Loucy (cell line): ENCODE data around the gene RWDD1.

Experiments used
- CTCF ChIP-seq: fragments of 200-600 bp; sonication (generic); conservative IDR thresholded peaks from 2 replicates; pipeline ENCODE4 v1.5.1; 2014; ENCODE audit warnings: mild to moderate bottlenecking, antibody characterized with exemption, low read length
- EZH2phosphoT487 ChIP-seq: fragments of 200-600 bp; IDR thresholded peaks from 2 replicates; pipeline ENCODE4 v1.6.1; 2018; ENCODE audit warnings: antibody characterized with exemption, mild to moderate bottlenecking, moderate library complexity, borderline replicate concordance

- TF ChIP-seq CTCF (no peak), EZH2phosphoT487 (no peak)
Measured at GRCh38 chr6:116560130-116560529, 11.2 kb upstream of the RWDD1 start.
